NCI-H2107 (cell line): Measurements from ENCODE around the gene UNC13A.

Experiments used
- DNase-seq: peaks from one replicate; lab custom pipeline; 2025; lab: John Stamatoyannopoulos, UW

UNC13A gene

GRCh38 chr19:17687857-17688784 lies at the start of gene UNC13A:
Gene UNC13A (minus strand): TSS chr19:17688354. CDS start chr19:17688199, 155 bp downstream.
- DNase-seq, result peak; percentile 28

- no peak for DNase-seq
Measured at GRCh38 chr19:17737690-17738153, 49.6 kb upstream of the UNC13A start.

GRCh38 chr19:17735410-17735809 lies 47.3 kb upstream of the UNC13A start:
- no peak for DNase-seq

- no peak for DNase-seq
Measured at GRCh38 chr19:17734146-17734545, 46.0 kb upstream of the UNC13A start.

- no peak for DNase-seq
Measured at GRCh38 chr19:17733127-17733526, 45.0 kb upstream of the UNC13A start.

- DNase-seq, result no peak
Measured at GRCh38 chr19:17727843-17728242, 39.7 kb upstream of the UNC13A start.

GRCh38 chr19:17726964-17727773 lies 39.0 kb upstream of the UNC13A start:
- DNase-seq, result no peak

GRCh38 chr19:17726136-17726741 lies 38.1 kb upstream of the UNC13A start:
- no peak for DNase-seq

- DNase-seq, result no peak
Measured at GRCh38 chr19:17725422-17726078, 37.4 kb upstream of the UNC13A start.

GRCh38 chr19:17724655-17725054 lies 36.5 kb upstream of the UNC13A start:
- DNase-seq, result no peak

- no peak for DNase-seq
Measured at GRCh38 chr19:17722655-17723240, 34.6 kb upstream of the UNC13A start.

- DNase-seq, result no peak
Measured at GRCh38 chr19:17721821-17722220, 33.7 kb upstream of the UNC13A start.

- DNase-seq, result no peak
Measured at GRCh38 chr19:17721111-17721628, 33.0 kb upstream of the UNC13A start.

GRCh38 chr19:17720440-17720839 lies 32.3 kb upstream of the UNC13A start:
- DNase-seq, result no peak

GRCh38 chr19:17719730-17720400 lies 31.7 kb upstream of the UNC13A start:
- peak; percentile 17 for DNase-seq

- no peak for DNase-seq
Measured at GRCh38 chr19:17718947-17719711, 31.0 kb upstream of the UNC13A start, which contains the start of gene MAP1S. Gene MAP1S (plus strand): TSS chr19:17719480. CDS start chr19:17719503, 23 bp downstream.

GRCh38 chr19:17718550-17718946 lies 30.4 kb upstream of the UNC13A start:
- no peak for DNase-seq

GRCh38 chr19:17716309-17716929 lies 28.3 kb upstream of the UNC13A start:
- no peak for DNase-seq

- DNase-seq, result no peak
Measured at GRCh38 chr19:17711851-17712250, 23.7 kb upstream of the UNC13A start.
